WERI-Rb-1 (cell line): ENCODE results near the gene RPL22.

ENCODE experiments used
- DNase-seq: peaks from one replicate; pipeline ENCODE4 v3.0.0-alpha.2; 2020
- H3K27ac ChIP-seq: fragments of 250-450 bp; sonication (Bioruptor Pico); 2 replicates; pipeline ENCODE4 v1.5.1; 2020; ENCODE audit warnings: mild to moderate bottlenecking, moderate library complexity
- H3K27me3 ChIP-seq: fragments of 250-450 bp; sonication (Bioruptor Pico); 2 replicates; pipeline ENCODE4 v1.5.1; 2021; ENCODE audit warnings: mild to moderate bottlenecking, low read depth, moderate library complexity; ENCODE audit not compliant: insufficient read depth, severe bottlenecking
- H3K36me3 ChIP-seq: fragments of 250-450 bp; sonication (Bioruptor Pico); 2 replicates; pipeline ENCODE4 v1.5.1; 2020; ENCODE audit warnings: mild to moderate bottlenecking, moderate library complexity
- H3K4me3 ChIP-seq: 2 replicates; pipeline ENCODE4 v1.5.1; 2011; ENCODE audit warnings: low read depth, mild to moderate bottlenecking, control low read depth, low read length
- H3K9me3 ChIP-seq: fragments of 250-450 bp; sonication (Bioruptor Pico); 2 replicates; pipeline ENCODE4 v1.5.1; 2021; ENCODE audit warnings: mild to moderate bottlenecking, moderate library complexity; ENCODE audit not compliant: severe bottlenecking
- TF ChIP-seq, protein P1 (sequence below): IDR thresholded peaks from 2 replicates; pipeline ENCODE4 v1.5.1; 2011; ENCODE audit warnings: low read depth, mild to moderate bottlenecking, control low read depth, inconsistent platforms, low read length

The RPL22 gene

DNA sequence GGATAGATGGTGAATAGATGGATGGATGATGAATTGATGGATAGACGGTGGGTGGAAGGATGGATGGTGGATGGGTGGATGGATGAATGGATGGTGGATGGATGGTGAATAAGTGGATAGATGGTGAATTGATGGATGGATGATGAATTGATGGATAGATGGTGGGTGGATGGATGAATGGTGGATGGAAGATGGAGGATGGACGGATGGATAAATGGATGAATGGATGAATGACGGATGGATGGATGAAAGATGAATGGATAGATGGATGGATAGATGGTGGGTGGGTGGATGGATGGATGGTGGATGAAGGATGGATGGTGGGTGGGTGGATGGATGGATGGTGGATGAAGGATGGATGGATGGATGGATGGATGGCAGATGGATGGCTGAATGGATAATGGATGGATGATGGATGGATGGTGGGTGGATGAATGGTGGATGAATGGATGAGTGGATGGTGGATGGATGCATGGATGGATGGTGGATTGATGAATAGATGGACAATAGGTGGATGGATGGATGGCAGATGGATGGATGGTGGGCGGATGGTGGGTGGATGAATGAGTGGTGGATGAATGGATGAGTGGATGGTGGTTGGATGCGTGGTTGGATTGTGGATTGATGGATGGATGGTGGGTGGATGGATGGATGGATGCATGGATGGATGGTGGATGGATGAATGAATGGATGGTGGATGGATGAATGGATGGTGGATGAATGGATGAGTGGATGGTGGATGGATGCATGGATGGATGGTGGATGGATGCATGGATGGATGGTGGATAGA lies 24.6 kb downstream of the RPL22 start:
- no peaks in the 10 kb centered on the region for H3K27me3 ChIP-seq
- no peak for DNase-seq

DNA sequence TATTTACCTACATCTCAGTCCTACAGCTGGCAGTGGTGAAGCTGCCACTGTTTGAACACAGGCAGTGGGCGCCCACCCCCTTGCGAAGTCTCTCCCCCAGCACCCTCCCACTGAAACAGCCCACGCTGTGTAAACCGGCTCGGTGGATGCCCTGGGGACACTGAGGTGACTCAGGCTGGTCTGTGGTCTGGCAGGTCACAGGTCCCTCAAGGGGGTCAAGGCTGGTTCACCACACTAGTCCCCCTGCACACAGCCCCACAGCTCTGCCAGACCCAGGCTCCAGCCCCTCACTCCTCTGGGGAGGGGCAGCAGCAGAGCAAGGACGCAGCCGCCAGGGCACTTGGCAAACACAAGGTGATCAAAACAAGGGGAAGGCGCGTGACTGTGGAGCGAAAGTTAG lies 26.8 kb downstream of the RPL22 start:
- Histone ChIP-seq H3K9me3 (no peaks in the 10 kb centered on the region), H3K36me3 (no peaks in the 10 kb centered on the region), H3K27ac (no peak overlapping the region), H3K4me3 (no peak overlapping the region), H3K27me3 (no peaks in the 10 kb centered on the region)
- TF ChIP-seq, protein P1, sequence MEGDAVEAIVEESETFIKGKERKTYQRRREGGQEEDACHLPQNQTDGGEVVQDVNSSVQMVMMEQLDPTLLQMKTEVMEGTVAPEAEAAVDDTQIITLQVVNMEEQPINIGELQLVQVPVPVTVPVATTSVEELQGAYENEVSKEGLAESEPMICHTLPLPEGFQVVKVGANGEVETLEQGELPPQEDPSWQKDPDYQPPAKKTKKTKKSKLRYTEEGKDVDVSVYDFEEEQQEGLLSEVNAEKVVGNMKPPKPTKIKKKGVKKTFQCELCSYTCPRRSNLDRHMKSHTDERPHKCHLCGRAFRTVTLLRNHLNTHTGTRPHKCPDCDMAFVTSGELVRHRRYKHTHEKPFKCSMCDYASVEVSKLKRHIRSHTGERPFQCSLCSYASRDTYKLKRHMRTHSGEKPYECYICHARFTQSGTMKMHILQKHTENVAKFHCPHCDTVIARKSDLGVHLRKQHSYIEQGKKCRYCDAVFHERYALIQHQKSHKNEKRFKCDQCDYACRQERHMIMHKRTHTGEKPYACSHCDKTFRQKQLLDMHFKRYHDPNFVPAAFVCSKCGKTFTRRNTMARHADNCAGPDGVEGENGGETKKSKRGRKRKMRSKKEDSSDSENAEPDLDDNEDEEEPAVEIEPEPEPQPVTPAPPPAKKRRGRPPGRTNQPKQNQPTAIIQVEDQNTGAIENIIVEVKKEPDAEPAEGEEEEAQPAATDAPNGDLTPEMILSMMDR = no peak
- no peak for DNase-seq

More for the DNA sequence above, 24.6 kb downstream of the RPL22 start:
- TF ChIP-seq, protein P1 = no peak
- no peaks in the 10 kb centered on the region for H3K9me3 ChIP-seq
- H3K36me3 ChIP-seq = no peaks in the 10 kb centered on the region
- no peak overlapping the region for H3K4me3 ChIP-seq
- no peak overlapping the region for H3K27ac ChIP-seq

DNA sequence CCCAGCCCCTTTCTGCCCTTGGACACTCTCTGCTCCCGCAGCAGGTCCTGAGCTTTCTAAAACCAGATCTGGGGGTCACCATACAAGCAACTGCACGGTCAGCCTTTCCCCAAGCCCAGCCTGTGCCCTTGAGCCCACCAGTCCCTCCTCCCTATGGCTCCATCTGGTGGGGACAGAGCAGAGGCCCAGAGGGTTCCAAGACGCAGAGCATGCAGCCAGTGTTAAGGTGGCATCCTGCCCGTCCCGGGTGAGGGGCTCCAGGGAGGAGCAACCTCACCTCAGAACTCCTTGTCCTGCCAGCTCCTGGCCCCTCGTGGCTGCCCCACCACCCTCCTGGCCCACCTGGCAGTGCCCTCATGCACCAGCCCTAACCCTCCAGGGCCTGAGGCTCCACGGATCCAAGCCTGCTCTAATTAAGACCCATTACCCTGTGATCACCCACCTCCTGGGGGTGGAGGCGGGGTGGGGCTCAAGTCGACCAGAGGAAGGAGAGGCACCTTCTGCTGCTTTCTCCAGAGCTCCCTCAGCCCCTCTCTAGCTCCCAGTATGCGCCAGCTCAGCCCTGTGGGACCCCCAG lies 27.8 kb downstream of the RPL22 start:
- no peak overlapping the region for H3K27ac ChIP-seq
- H3K27me3 ChIP-seq = no peaks in the 10 kb centered on the region
- TF ChIP-seq, protein P1 = peak; percentile 76
- no peaks in the 10 kb centered on the region for H3K36me3 ChIP-seq
- no peak overlapping the region for H3K4me3 ChIP-seq
- DNase-seq = peak; percentile 71
- H3K9me3 ChIP-seq = no peaks in the 10 kb centered on the region

DNA sequence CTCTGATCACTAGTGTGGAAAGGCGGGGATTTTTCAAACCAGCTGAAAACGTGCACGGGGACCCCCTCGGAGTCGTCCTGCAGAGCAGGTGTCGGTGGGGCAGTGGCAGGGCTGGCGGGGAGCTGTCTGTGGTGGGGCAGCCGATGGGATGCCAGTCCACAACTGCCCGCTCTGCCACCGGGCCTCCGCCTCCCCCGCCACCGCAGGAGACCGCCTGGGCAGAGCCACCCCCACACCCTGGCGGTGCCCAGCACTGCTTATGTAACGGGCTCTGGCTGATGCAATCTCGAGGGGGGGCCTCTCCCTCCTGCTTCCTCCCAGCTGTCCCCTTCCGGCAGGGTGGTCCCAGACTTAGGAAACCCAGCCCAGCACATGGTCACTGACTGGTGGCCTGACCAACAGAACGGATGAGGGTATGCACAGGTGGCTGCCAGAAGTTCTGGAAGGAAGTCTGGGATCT lies 28.6 kb downstream of the RPL22 start:
- Histone ChIP-seq H3K4me3 (no peak overlapping the region), H3K27me3 (no peaks in the 10 kb centered on the region), H3K27ac (no peak overlapping the region), H3K36me3 (no peaks in the 10 kb centered on the region), H3K9me3 (no peaks in the 10 kb centered on the region)
- no peak for DNase-seq
- TF ChIP-seq, protein P1 = no peak

DNA sequence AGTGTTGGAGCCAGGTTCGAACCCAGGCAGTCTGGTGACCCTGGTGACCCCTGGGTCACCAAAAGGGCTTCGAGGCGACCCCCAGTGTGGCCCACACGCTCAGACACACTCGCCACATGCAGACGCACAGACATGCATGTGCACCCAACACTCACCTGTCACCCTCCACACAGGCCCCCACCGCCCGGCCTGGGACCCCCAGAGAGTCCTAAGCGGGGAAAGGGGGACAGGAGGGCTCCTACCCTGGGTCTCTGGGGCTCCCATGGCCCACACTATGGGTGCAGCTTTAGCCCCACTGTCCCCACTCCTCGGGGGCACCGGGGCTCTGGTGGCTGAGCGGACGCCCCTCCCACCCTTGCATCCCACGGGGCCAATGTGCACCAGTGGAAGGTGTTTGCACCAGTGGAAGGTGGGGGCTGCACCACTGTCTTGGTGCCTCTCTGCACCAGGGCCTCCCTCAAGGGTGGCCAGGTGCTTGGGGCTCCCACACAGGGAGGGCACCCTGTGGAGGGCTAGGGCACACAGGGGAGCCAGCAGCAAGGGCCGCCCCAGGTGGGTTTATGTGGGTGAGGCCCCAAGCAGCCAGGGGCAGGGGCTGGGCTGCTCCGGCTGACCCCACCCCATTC lies 29.2 kb downstream of the RPL22 start:
- TF ChIP-seq, protein P1 = no peak
- H3K4me3 ChIP-seq = no peak overlapping the region
- H3K36me3 ChIP-seq = no peaks in the 10 kb centered on the region
- DNase-seq = no peak
- no peaks in the 10 kb centered on the region for H3K9me3 ChIP-seq
- H3K27ac ChIP-seq = no peak overlapping the region
- no peaks in the 10 kb centered on the region for H3K27me3 ChIP-seq
